Thoracic aorta (tissue), 2 donors: ENCODE data around the gene BOK. TPM values are rescaled to one million over a fixed set of nuclear protein-coding genes. Genes with fewer than 3 reads are reported as not detected.
A peak's percentile ranks its signal among the peaks of the same experiment; 100 is the strongest.

Source experiments
- ATAC-seq: fragments of 150-250 bp; one replicate; pipeline ENCODE4 v1.8.0; 2017; ENCODE audit warnings: low read depth; ENCODE audit not compliant: insufficient number of reproducible peaks, low FRiP score
- DNase-seq: peaks from one replicate; pipeline ENCODE4 v3.0.0-alpha.2; 2020; ENCODE audit warnings: low spot score
- H3K27ac ChIP-seq, 2 donors: fragments of 200-600 bp; sonication (generic); 1 replicate in 1 of 2; 2 replicates in 1 of 2; pipeline ENCODE4 v1.5.1; 2016; ENCODE audit warnings: mild to moderate bottlenecking in 2 of 2, moderate library complexity in 2 of 2
- H3K27me3 ChIP-seq: fragments of 200-600 bp; sonication (generic); replicated peaks from 2 replicates; pipeline ENCODE4 v1.6.0; 2016; ENCODE audit warnings: mild to moderate bottlenecking; ENCODE audit not compliant: insufficient read depth
- H3K36me3 ChIP-seq: fragments of 200-600 bp; sonication (generic); one replicate; pipeline ENCODE4 v1.5.1; 2016
- H3K4me1 ChIP-seq, 2 donors: fragments of 200-600 bp; sonication (generic); 1 replicate in 1 of 2; 2 replicates in 1 of 2; pipeline versions ENCODE4 v1.5.1 to v1.6.0; 2016; ENCODE audit warnings: low read depth in 2 of 2, mild to moderate bottlenecking in 1 of 2; ENCODE audit not compliant: control insufficient read depth in 1 of 2
- H3K4me3 ChIP-seq: fragments of 200-600 bp; sonication (generic); 2 replicates; pipeline ENCODE4 v1.5.1; 2016; ENCODE audit warnings: mild to moderate bottlenecking
- H3K9me3 ChIP-seq: fragments of 200-600 bp; sonication (generic); 2 replicates; pipeline ENCODE4 v1.5.1; 2016
- CTCF ChIP-seq: fragments of 200-600 bp; sonication (generic); IDR thresholded peaks from one replicate; pipeline ENCODE4 v1.5.1; 2019; ENCODE audit warnings: antibody characterized with exemption
- total RNA-seq, 2 donors: library from RNA; depleted of rRNA; stranded (reverse); fragments of >200 nt; gene quantifications; one replicate each; pipeline versions ENCODE4 v1.1.0 to v1.2.3, GENCODE V29; 2016

Gene BOK
- total RNA-seq, 2 donors from 2014 or later, result 10.7 to 27.5 TPM

GRCh38 chr2:241545523-241546473 lies 12.7 kb upstream of the BOK start:
- DNase-seq, result no peak
- Histone ChIP-seq H3K4me3 (no peak overlapping the region), H3K27me3 (no peaks in the 10 kb centered on the region), H3K4me1 (peaks cover 3 to 19% of the 10 kb centered on the region in 2 donors), H3K36me3 (no peaks in the 10 kb centered on the region), H3K9me3 (no peaks in the 10 kb centered on the region), H3K27ac (no peak overlapping the region)
- TF ChIP-seq CTCF, result no peak
- ATAC-seq, result no peak

- DNase-seq (no peak), ATAC-seq (no peak)
- peaks cover 0 to 9% of the 10 kb centered on the region in 2 donors for H3K4me1 ChIP-seq
- no peaks in the 10 kb centered on the region for H3K27me3 ChIP-seq
- no peak for TF ChIP-seq CTCF
- peak overlapping the region; percentile 4 for H3K4me3 ChIP-seq
- no peak overlapping the region for H3K27ac ChIP-seq
- no peaks in the 10 kb centered on the region for H3K36me3 ChIP-seq
- no peaks in the 10 kb centered on the region for H3K9me3 ChIP-seq
Observed at GRCh38 chr2:241546771-241547498, 11.6 kb upstream of the BOK start.

DNA sequence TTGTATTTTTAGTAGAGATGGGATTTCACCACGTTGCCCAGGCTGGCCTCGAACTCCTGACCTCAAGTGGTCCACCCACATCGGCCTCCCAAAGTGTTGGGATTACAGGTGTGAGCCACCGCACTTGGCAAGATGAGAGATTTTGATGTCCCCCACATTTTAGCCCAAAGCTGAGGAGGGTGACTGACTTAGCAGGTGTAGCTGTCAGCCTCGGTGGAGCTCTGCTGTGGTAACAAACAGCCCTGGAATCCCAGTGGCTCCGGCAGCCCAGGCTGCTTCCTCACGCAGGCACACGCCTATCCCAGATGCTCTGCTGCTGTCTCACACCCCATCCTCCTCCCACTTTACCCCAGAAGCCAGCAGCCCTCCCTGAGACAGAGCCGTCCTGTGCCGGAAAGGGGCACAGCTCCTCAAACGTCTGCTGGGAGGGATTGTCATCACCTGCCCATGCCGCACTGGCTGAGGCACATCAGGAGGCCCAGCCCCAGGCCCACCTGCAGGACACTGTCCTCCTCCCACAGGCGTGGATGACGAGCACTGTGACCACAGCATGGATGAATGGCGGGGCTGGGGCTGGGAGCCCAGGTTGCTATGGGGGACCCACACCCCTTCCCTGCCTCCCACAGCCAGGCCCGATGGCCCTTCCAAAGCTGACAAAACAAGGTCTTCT lies 10.6 kb upstream of the BOK start:
- no peak for ATAC-seq
- TF ChIP-seq CTCF, result no peak
- no peaks in the 10 kb centered on the region for H3K27me3 ChIP-seq

GRCh38 chr2:241548451-241548835 lies 10.1 kb upstream of the BOK start:
- ATAC-seq, result no peak
- no peak for DNase-seq
- Histone ChIP-seq H3K27me3 (no peaks in the 10 kb centered on the region), H3K4me1 (peaks cover 0 to 9% of the 10 kb centered on the region in 2 donors), H3K9me3 (no peaks in the 10 kb centered on the region), H3K36me3 (no peaks in the 10 kb centered on the region), H3K27ac (no peak overlapping the region), H3K4me3 (no peak overlapping the region)
- no peak for TF ChIP-seq CTCF

More for the DNA sequence above, 10.6 kb upstream of the BOK start:
- DNase-seq, result no peak
- H3K9me3 ChIP-seq, result no peaks in the 10 kb centered on the region
- H3K4me1 ChIP-seq, result peaks cover 0 to 9% of the 10 kb centered on the region in 2 donors
- H3K27ac ChIP-seq, result no peak overlapping the region
- no peaks in the 10 kb centered on the region for H3K36me3 ChIP-seq
- no peak overlapping the region for H3K4me3 ChIP-seq
